NCI-H2107 treated with DMSO at 0.1 percent for 48 hours (cell line): Measurements from ENCODE around the gene HSD11B2.

Experiments used
- DNase-seq: peaks from one replicate; lab custom pipeline; 2025; ENCODE audit not compliant: unreplicated experiment; lab: John Stamatoyannopoulos, UW

The HSD11B2 gene

GRCh38 chr16:67448580-67448979 lies 17.7 kb downstream of the HSD11B2 start:
- DNase-seq = no peak

DNA sequence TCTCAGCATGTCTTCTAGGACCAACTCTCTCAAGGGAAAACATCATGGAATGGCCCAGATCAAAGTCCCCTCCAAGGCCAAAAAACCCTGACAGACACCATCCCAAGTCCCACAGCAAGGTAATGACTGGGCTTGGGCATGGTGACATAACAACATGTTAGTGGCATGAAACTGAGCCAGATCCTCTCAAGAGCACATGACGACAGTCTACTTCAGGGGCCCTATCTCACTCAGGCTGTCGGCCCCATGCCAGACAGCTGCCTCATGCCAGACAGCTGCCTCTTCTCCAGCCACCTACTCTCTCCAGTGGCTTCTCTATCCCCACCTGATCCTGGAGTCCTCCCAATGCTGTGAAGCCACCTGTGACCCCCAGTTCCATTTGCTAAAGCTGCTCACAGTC lies 18.4 kb downstream of the HSD11B2 start:
- no peak for DNase-seq

GRCh38 chr16:67449739-67450138 lies 18.8 kb downstream of the HSD11B2 start:
- no peak for DNase-seq

GRCh38 chr16:67451061-67451703 lies 20.3 kb downstream of the HSD11B2 start:
- DNase-seq = no peak

DNA sequence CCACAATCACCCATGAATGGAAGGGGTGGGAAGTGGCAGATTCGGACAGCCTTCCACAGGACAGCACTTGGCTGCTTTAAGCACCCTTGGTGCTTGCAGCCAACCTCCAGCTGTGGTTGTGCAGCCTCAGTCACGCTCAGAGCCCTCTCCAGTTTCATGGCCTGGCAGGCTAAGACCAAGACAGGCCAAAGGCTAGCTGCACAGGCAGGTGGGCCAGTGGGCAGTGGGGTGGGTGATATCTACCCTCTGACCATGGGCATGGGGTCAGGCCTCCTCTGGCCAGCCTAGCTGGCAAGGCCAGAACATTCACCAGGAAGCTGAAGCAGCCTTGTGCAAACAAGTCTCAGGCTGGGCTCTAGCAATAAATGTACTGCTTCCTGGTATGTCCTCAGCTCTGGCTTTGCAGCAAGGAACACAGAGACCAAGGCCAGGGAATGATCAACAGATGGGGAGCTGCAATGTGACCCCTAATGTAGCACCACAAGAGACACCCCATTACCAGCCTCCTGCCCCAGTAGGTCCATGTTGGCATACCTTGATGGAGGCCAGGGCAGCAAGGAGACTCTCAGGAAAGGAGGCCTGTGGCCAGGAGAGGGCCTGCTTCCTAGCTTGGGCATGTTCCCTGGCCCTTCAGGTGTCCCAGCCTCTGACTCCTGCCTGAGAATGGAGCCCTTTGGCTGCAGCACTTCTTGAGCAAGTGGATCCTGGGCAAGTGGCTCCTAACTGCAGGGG lies 20.9 kb downstream of the HSD11B2 start:
- DNase-seq = no peak

DNA sequence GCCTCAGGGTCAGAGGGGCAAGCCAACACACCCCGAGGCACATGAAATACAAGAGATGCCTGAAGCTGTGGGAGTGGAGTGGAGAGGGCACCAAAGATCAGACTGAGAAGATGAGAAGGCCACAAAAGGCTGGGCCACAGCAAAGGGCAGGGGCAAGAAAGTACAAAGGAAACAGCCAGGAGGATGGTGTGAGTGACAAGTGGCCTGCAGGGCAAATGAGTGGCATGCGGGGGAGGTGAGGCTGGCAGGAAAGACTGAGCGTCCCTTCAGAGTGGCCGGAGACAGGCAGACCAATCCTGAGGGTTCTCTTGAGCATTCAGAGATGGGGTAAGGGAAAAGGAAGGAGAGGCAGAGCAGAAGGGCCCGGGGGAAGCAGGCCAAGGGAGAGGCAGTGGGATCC lies 23.2 kb downstream of the HSD11B2 start:
- DNase-seq = no peak

DNA sequence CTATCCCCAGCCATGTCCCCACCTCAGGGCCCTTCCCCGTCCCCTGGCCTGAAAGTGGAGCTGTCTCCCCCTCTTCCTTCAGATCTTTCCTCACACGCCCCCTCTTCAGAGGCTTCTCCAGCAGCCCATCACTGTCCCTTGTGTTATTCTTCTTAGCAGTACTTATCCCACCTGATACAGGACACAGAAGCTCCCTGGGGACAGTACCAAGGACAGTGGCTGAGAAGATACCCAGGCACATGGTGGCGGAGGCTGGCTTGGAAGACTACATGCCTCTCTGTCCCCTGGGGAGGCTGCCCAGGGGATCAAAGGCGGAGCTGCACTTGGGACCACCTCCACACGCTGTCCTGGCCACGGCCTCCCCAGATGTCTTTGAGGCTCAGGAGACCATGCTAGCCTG lies 23.9 kb downstream of the HSD11B2 start:
- DNase-seq = no peak

GRCh38 chr16:67456391-67457081 lies 25.6 kb downstream of the HSD11B2 start:
- DNase-seq = no peak

GRCh38 chr16:67457611-67458010 lies 26.7 kb downstream of the HSD11B2 start:
- no peak for DNase-seq

- no peak for DNase-seq
These were observed 27.3 kb downstream of the HSD11B2 start for GRCh38 chr16:67458121-67458641.

- DNase-seq = no peak
These were observed 28.3 kb downstream of the HSD11B2 start for GRCh38 chr16:67459066-67459860.

DNA sequence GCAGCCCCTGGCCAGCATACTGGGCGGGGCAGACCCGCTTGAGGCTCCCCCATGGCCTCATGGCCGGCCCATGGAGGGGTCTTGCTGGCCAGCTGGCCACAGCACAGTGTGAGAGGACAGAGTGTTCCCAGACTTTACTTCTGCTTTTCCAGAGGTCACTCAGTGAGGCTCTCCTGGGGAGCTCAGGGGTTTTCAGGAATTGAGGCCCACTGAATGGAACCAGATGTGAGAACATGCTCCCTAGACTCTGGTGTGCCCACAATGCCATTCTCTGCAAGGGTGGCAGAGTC lies 28.9 kb downstream of the HSD11B2 start:
- no peak for DNase-seq

- no peak for DNase-seq
These were observed 29.2 kb downstream of the HSD11B2 start for GRCh38 chr16:67460168-67460567.

DNA sequence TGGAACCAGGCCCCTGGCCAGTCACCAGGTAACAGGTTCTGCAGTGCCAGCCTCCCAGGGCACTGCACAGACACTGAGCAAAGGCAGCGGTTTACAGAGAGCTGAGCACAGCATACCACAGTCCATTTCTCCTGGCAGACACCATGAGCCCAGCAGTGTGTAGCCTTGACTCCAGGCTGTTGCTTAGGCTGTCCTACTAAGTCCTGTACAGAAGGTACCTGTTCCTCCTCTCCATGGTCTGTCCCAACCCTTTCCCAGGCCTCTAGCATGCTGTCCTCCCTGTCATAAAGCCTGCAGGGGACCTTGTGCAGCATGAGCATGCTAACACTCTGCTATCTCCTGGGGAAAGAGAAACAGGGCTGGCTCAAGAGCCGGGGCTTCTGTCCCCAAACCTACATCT lies 30.0 kb downstream of the HSD11B2 start:
- no peak for DNase-seq

DNA sequence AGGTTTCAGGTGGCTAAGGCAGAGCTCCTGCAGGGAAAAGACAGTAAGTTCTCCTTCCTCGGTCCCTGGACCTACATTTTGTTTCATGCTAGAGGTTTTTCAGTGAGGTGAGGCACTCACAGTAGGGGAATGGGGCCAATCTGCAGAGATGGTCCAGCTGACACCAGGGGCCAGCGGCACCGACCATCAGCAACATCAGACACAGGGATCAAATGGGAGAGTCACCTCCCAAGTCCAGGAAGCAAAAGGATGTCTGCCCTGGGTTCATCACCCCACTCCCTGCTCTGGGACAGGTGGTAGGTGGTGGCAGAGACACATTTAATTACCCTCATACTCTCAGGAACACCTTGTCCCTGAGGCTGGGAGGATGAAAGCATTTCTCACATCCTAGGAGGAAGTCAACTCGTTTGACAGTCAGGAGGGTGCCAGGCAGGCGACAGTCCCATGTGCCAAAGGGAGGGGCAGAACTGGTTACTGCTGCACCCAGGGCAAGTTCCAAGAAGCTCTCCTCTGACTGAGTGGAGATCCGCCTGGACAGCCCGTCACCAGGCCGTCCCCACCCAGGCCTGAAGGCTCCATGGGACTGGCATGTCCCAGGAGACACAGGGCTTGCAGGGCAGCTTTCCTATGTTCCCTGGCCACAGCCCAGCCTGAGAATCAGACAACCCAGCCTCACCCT lies 30.8 kb downstream of the HSD11B2 start:
- DNase-seq = no peak

GRCh38 chr16:67462279-67462655 lies 31.3 kb downstream of the HSD11B2 start:
- DNase-seq = no peak

GRCh38 chr16:67463059-67463458 lies 32.1 kb downstream of the HSD11B2 start:
- DNase-seq = no peak

DNA sequence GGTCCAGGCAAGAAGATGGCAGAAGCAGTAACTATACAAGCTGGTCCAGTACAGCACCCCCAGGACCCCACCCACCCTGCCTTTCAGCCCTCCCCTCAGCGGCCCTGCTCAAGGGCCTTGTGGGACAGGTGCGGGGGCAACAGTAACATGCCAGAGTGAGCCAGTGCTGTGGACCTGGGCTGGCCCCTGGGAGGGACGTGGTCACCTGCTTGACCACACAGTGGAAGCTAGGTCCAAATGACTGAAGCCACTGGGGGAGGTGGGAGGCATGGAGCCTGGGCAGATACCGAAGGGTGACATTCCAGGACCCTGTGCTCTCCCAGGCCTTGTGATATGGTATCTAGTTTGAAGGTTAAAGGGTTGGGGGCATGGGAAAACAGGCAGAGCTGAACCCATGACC lies 32.8 kb downstream of the HSD11B2 start:
- no peak for DNase-seq

GRCh38 chr16:67464565-67464964 lies 33.6 kb downstream of the HSD11B2 start:
- no peak for DNase-seq

- no peak for DNase-seq
These were observed 35.7 kb downstream of the HSD11B2 start for GRCh38 chr16:67466581-67466980.

DNA sequence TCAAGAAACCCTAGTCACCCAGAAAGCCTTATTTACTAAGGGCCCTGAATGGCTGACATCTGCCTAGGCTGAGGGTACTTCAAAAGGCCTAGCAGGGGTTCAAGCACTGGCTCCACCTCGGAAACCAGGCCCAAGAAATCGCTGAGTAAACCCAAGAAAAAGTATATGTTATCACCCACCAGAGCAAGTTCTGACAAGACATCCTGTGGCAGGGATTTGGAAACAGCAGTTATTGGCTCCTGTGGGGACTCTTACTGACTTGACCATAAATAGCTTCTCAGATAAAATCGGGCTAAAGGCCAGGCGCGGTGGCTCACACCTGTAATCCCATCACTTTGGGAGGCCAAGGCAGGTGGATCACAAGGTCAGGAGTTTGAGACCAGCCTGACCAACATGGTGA lies 37.8 kb downstream of the HSD11B2 start:
- no peak for DNase-seq
